ENCODE results near the gene XRN2. TPM values are rescaled to one million over a fixed set of nuclear protein-coding genes. Genes with fewer than 3 reads are reported as not detected.

Gene XRN2, protein sequence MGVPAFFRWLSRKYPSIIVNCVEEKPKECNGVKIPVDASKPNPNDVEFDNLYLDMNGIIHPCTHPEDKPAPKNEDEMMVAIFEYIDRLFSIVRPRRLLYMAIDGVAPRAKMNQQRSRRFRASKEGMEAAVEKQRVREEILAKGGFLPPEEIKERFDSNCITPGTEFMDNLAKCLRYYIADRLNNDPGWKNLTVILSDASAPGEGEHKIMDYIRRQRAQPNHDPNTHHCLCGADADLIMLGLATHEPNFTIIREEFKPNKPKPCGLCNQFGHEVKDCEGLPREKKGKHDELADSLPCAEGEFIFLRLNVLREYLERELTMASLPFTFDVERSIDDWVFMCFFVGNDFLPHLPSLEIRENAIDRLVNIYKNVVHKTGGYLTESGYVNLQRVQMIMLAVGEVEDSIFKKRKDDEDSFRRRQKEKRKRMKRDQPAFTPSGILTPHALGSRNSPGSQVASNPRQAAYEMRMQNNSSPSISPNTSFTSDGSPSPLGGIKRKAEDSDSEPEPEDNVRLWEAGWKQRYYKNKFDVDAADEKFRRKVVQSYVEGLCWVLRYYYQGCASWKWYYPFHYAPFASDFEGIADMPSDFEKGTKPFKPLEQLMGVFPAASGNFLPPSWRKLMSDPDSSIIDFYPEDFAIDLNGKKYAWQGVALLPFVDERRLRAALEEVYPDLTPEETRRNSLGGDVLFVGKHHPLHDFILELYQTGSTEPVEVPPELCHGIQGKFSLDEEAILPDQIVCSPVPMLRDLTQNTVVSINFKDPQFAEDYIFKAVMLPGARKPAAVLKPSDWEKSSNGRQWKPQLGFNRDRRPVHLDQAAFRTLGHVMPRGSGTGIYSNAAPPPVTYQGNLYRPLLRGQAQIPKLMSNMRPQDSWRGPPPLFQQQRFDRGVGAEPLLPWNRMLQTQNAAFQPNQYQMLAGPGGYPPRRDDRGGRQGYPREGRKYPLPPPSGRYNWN
- 10 to 100 TPM; 52.5 to 69.9 TPM for total RNA-seq

DNA sequence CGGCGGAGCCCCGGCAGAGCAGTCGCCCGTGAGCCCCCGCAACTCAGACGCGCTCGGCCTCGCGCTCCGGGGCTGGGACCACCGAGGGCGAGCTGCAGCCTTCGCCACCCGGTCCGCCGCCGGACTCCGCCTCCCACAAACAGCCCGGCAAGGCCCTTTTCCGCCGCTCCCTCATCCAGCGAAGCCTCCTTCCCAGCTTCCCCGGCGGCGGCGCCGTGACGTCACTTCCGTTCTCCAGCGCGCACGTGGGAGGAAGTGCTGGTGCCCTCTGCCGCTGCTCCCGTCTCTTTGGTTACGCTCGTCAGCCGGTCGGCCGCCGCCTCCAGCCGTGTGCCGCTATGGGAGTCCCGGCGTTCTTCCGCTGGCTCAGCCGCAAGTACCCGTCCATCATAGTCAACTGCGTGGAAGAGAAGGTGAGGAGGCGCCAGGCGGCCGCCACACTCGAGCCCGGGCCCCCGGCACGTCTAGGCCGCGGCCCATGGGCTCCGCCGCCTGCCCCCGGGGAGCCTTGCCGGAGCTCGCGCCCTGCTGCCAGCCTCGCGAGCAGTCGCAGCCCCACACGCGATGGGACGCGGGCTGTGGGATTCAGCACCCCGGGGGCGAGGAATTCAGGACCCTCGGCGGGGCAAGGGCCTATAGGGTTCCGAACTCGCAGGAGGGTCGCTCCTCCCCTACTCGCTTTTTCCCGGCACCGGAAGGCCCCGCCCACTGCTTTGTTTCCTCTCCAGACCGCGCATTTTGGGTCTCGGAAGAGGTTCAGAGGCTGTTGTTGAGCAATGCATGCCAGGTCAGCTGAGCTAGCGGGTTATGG, at the start of gene XRN2:
XRN2 (plus strand) TSS at position 271 of the 811 bp plus-strand sequence; CDS start at position 339, 68 bp downstream.
- Mint-ChIP-seq H3K4me1 (peaks cover 29% of the 10 kb centered on the region), H3K27ac (peak within 1 kb of the TSS; percentile 98)
- CTCF ChIA-PET: interaction anchor here (0.6 to 2.1 kb wide), 6 partner anchors 14 to 589 kb away, joined by 3 to 12 read pairs (median 3); partner anchors contain the start of gene KIZ

DNA sequence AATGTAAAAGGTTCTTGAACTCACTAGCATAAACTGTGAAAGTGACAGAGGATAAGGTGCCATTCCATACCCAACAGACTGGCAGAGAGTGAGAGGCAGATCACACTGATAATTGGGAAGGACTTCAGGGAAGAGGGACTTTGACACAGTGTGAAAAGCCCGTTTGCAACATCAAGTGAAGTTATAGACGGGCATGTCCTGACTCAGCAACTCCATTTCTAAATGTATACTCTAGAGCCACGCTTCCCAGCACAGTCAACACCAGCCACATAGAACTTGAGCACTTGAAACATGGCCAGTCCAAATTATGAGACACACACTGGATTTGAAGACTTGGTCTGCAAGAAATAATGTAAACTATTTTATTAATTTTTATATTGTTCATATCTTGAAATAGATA, 45.9 kb upstream of the XRN2 start:
- DNase-seq (no peak), ATAC-seq (no peak)
- Mint-ChIP-seq H3K4me3 (no peak overlapping the region), H3K27me3 (no peaks in the 10 kb centered on the region), H3K4me1 (no peaks in the 10 kb centered on the region), H3K36me3 (no peaks in the 10 kb centered on the region), H3K9me3 (ENCODE audit: low read depth) (no peaks in the 10 kb centered on the region), H3K27ac (no peak overlapping the region)
- CTCF ChIA-PET: no interaction called here

More for the DNA sequence above, at the start of gene XRN2:
- peaks cover 3% of the 10 kb centered on the region for H3K9me3 Mint-ChIP-seq (ENCODE audit: low read depth)
- ATAC-seq: peak; percentile 91
- peak within 1 kb of the TSS; percentile 92 for H3K4me3 Mint-ChIP-seq
- peak; percentile 95 for DNase-seq
- no peaks in the 10 kb centered on the region for H3K27me3 Mint-ChIP-seq
- H3K36me3 Mint-ChIP-seq: peaks cover 31% of the 10 kb centered on the region

DNA sequence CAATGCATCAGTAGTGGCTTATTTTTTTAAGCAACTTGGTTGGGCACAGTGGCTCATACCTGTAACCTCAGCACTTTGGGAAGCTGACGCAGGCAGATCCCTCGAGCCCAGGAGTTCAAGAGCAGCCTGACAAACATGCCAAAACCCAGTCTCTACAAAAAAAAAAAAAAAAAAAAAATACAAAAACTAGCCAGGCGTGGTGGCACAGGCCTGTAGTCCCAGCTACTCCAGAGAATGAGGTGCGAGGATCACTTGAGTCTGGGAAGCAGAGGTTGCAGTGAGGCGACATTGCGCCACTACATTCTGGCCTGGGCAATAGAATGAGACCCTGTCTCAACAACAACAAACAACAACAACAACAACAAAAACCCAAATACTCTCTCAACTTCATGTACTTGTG, 44.7 kb upstream of the XRN2 start:
- no peak overlapping the region for H3K27ac Mint-ChIP-seq
- no peaks in the 10 kb centered on the region for H3K4me1 Mint-ChIP-seq
- ATAC-seq (no peak), DNase-seq (no peak)
- no peak overlapping the region for H3K4me3 Mint-ChIP-seq
- no peaks in the 10 kb centered on the region for H3K27me3 Mint-ChIP-seq
- CTCF ChIA-PET: no interaction called here
- H3K9me3 Mint-ChIP-seq (ENCODE audit: low read depth): no peaks in the 10 kb centered on the region
- H3K36me3 Mint-ChIP-seq: no peaks in the 10 kb centered on the region

DNA sequence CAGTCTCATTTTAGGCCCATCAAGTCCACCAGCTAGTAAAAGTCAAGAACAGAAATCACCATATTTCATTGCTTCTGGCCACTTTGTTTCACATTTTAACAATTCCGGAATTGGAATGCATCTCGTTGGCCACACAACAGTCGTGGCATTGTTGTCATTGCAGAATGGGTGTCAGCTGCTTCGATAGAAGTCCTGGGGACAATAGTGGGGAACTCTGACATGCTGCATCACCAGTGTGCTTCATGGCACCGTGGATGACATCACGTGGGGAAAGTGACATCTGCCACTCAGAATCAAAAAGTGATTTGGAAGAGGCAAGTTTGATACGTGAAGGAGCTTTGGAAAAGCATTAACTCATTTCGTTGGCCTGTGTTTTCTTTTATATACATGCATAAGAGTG, 43.8 kb upstream of the XRN2 start:
- Mint-ChIP-seq H3K4me3 (no peak overlapping the region), H3K27me3 (no peaks in the 10 kb centered on the region), H3K27ac (no peak overlapping the region), H3K9me3 (ENCODE audit: low read depth) (no peaks in the 10 kb centered on the region), H3K36me3 (no peaks in the 10 kb centered on the region), H3K4me1 (no peaks in the 10 kb centered on the region)
- ATAC-seq: no peak
- DNase-seq: no peak
- CTCF ChIA-PET: no interaction called here

DNA sequence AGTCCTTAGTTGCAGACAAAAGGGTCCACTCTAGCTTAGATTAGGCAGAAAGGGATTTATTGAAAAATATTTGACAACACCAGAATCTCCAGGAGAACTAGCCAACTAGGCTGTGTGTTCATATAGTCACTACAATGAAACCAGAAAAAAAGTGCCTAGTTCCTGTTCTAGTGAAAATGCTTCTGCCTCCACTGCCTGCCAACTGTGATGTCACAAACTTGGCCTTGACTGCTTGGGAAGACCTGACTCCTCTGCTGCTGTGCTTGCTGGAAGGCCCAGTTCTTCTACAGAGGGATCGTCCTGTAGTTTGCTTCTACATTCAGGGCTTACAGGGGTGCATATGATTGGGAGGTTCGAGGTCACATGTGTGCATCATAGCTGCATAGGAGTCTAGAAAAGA, 40.3 kb upstream of the XRN2 start:
- CTCF ChIA-PET: no interaction called here
- no peaks in the 10 kb centered on the region for H3K9me3 Mint-ChIP-seq (ENCODE audit: low read depth)
- no peak overlapping the region for H3K27ac Mint-ChIP-seq
- DNase-seq (no peak), ATAC-seq (no peak)
- no peak overlapping the region for H3K4me3 Mint-ChIP-seq
- H3K4me1 Mint-ChIP-seq: no peaks in the 10 kb centered on the region
- no peaks in the 10 kb centered on the region for H3K36me3 Mint-ChIP-seq
- no peaks in the 10 kb centered on the region for H3K27me3 Mint-ChIP-seq

DNA sequence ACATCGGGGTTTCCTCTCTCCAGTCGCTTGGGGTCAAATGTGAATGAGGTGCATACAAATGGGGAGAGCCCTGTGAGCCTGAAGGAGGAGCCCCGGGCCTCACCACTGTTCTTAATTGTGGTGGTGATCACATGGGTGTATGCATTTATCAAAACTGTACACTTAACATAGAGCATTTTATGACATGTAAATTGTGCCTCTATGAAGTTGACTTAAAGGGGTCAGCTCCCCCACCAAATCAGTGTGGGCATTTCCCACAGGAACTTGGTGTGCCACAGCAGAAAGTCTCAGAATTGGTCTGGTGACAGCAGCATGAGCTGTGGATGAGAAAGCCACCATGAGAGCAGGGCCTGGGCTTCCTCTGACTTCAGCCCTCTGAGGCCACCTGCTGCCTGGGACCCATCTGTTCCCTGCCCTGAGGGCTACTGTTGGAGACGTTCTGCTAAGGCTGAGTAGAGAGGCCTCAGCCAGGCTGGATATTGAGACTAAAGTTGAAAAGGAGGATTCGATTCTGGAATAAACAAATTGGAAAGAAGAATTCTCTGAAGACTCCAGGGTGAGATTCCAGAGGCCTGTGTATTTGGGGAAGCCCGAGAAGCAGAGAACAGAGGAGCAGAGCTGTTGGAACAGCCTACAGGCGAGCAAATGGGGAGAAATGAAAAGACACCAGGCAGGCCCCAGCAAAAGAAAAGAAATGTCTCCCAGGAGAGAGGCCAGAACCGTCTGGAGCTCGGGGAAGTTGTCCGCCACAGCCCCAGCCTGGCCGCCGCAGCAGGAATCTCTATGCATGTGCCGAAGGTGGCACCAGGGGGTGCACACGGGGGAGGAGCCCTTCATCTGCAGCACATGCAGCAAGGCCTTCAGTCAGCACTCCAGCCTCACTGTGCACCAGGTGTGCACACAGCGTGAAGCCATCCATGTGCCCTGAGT, 37.6 kb upstream of the XRN2 start:
- CTCF ChIA-PET: interaction anchor here (1.0 kb wide), 1 partner anchor 30 kb away, joined by 4 read pairs; no protein-coding TSS in a partner anchor
- H3K27ac Mint-ChIP-seq: no peak overlapping the region
- no peak overlapping the region for H3K4me3 Mint-ChIP-seq
- no peaks in the 10 kb centered on the region for H3K4me1 Mint-ChIP-seq
- no peak for DNase-seq
- H3K36me3 Mint-ChIP-seq: no peaks in the 10 kb centered on the region
- no peak for ATAC-seq
- H3K9me3 Mint-ChIP-seq (ENCODE audit: low read depth): no peaks in the 10 kb centered on the region
- peaks cover 4% of the 10 kb centered on the region for H3K27me3 Mint-ChIP-seq

DNA sequence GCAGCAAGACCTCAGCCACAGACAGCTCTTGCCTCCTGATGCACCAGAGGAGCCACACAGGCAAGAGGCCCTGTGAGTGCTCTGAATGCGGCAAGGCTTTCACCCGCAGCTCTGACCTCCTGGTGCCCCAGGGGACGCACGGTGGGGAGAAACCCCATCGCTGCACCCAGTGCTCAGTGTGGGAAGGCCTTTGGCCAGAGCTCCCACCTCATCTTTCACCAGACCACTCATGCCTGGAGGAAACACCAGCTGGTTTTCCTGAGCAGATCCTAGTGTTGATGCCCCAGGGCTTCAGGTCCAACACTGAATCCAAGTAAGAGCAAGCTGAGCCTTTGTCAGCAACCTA, 37.0 kb upstream of the XRN2 start:
- CTCF ChIA-PET: no interaction called here
- DNase-seq (no peak), ATAC-seq (no peak)
- Mint-ChIP-seq H3K4me3 (no peak overlapping the region), H3K27ac (no peak overlapping the region), H3K9me3 (ENCODE audit: low read depth) (no peaks in the 10 kb centered on the region), H3K27me3 (peaks cover 4% of the 10 kb centered on the region), H3K36me3 (no peaks in the 10 kb centered on the region), H3K4me1 (no peaks in the 10 kb centered on the region)

DNA sequence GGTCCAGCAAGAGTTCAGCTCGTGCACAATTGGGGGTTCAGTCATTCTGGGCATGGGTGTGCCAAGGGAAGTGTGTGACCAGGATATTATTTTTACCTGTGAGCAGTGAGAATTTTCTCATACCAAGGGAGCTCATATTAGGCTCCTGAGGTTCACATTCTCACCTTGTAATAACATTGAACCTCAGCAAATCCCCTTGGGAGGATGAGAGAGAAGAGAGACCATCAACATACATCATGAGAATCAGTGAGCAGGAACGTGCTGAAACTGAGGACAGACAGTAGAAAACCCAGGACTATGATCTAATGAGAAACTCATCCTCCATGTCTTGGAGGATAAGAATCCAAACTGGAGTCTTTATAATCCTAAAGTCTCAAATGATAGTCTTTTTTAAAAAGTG, 33.4 kb upstream of the XRN2 start:
- no peak overlapping the region for H3K4me3 Mint-ChIP-seq
- DNase-seq: no peak
- CTCF ChIA-PET: no interaction called here

DNA sequence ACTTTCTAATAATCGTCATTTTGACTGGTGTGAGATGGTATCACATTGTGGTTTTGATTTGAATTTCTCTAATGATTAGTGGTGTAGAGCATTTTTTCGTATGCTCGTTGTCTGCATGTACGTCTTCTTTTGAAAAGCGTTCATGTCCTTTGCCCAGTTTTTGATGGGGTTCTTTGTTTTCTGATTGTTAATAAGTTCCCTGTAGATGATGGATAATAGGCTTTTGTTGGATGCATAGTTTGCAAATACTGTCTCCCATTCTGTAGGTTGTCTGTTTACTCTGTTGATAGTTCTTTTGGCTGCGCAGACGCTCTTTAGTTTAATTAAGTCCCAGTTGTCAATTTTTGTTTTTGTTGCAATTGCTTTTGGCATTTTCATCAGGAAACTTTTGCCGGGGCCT, 32.3 kb upstream of the XRN2 start:
- no peaks in the 10 kb centered on the region for H3K4me1 Mint-ChIP-seq

More for the DNA sequence above, 33.4 kb upstream of the XRN2 start:
- Mint-ChIP-seq H3K27me3 (peaks cover 4% of the 10 kb centered on the region), H3K4me1 (no peaks in the 10 kb centered on the region), H3K9me3 (ENCODE audit: low read depth) (no peaks in the 10 kb centered on the region), H3K36me3 (no peaks in the 10 kb centered on the region), H3K27ac (no peak overlapping the region)
- ATAC-seq: no peak

DNA sequence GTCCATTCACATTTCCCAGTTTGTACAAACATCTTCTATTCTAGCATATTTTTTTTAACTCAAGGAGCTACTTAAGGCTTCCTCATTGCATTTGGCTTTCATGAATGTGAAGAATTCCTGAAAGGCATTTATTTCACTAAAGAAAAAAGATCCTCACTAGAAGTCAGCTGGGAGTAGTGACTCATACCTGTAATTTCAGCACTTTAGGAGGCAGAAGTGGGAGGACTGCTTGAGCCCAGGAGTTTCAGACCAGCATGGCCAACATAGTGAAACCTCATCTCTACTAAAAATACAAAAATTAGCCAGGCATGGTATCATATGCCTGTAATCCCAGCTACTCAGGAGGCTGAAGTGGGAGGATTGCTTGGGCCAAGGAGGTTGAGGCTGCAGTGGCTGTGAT, 30.9 kb upstream of the XRN2 start:
- no peaks in the 10 kb centered on the region for H3K9me3 Mint-ChIP-seq (ENCODE audit: low read depth)
- H3K4me3 Mint-ChIP-seq: no peak overlapping the region
- no peak for ATAC-seq
- peaks cover 4% of the 10 kb centered on the region for H3K27me3 Mint-ChIP-seq
- DNase-seq: no peak
- no peak overlapping the region for H3K27ac Mint-ChIP-seq
- CTCF ChIA-PET: no interaction called here
- H3K36me3 Mint-ChIP-seq: no peaks in the 10 kb centered on the region
- no peaks in the 10 kb centered on the region for H3K4me1 Mint-ChIP-seq

More for the DNA sequence above, 32.3 kb upstream of the XRN2 start:
- Mint-ChIP-seq H3K9me3 (ENCODE audit: low read depth) (no peaks in the 10 kb centered on the region), H3K4me3 (no peak overlapping the region), H3K36me3 (no peaks in the 10 kb centered on the region), H3K27me3 (peaks cover 4% of the 10 kb centered on the region), H3K27ac (no peak overlapping the region)
- ATAC-seq (no peak), DNase-seq (no peak)
- CTCF ChIA-PET: no interaction called here

DNA sequence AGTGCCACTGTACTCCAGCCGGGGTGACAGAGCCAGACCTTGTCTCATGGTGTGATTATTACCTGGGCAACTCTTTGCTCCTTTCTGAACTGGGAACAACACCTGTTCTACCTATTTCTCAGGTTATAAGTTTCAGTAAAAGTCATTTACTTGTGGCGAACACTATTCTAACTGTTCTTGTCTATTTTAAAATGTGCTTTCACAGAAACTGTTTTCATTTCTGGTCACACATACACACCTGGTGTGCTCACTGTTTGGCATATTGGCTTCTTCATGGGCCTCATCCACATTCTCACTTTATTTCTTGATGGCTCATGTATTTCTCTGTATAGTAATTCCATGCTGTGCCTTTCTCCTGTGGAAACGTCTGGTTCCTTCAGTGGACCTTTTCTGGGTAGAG, 30.5 kb upstream of the XRN2 start:
- no peak overlapping the region for H3K27ac Mint-ChIP-seq
- peaks cover 4% of the 10 kb centered on the region for H3K27me3 Mint-ChIP-seq
- H3K4me3 Mint-ChIP-seq: no peak overlapping the region
- no peak for DNase-seq
- no peaks in the 10 kb centered on the region for H3K9me3 Mint-ChIP-seq (ENCODE audit: low read depth)
- no peaks in the 10 kb centered on the region for H3K4me1 Mint-ChIP-seq
- no peak for ATAC-seq
- no peaks in the 10 kb centered on the region for H3K36me3 Mint-ChIP-seq
- CTCF ChIA-PET: no interaction called here

DNA sequence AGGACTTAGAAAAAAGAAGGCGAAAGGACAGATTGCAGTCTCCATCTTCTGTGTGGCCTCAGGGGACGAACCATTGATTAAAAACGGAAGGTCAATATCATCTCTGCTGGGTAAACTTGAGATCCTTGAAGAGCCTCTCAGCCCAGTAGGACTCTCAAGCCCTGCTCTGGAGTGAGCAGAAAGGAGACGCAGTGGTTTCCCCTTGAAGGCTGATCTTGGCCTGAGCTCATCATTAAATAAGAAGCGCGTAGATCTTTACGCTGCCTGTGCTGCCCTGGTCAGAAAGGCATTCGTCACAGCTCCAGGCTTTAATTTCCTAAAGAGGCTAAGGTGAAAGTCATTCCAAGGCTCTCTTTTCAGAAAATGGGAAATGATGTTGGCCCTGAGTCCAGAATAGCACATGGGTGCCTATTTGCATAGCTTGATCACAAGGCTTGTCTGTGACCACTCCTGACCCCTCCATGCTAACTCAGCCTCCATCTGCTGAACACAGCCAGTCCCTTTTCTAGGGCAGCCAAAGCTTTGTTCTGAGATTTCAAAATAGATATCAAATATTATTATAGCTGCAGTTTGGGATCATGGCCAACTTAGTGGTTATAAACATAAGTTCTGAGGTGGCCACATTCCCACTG, 29.3 kb upstream of the XRN2 start:
- CTCF ChIA-PET: no interaction called here
- Mint-ChIP-seq H3K27ac (no peak overlapping the region), H3K27me3 (peaks cover 4% of the 10 kb centered on the region), H3K4me1 (no peaks in the 10 kb centered on the region), H3K4me3 (no peak overlapping the region), H3K36me3 (no peaks in the 10 kb centered on the region), H3K9me3 (ENCODE audit: low read depth) (no peaks in the 10 kb centered on the region)
- DNase-seq (no peak), ATAC-seq (no peak)

All from activated CD8-positive, alpha-beta memory T cell treated with anti-CD3 and anti-CD28 coated beads, Interleukin-2, amount 10 ng/mL, durations not matched to agents 7 days and 5 days (primary cell).